HT-29 (cell line): Measurements from ENCODE around the gene BABAM2. TPM values are rescaled to one million over a fixed set of nuclear protein-coding genes. Genes with fewer than 3 reads are reported as not detected.

Source experiments
- DNase-seq: peaks from one replicate; pipeline ENCODE4 v3.0.0-alpha.2; 2015; ENCODE audit warnings: low spot score
- total RNA-seq: library from RNA; depleted of rRNA; stranded (reverse); fragments of >200 nt; shearing (Covaris generic); gene quantifications from 2 replicates; pipeline ENCODE4 v1.2.3, GENCODE V29; 2014

BABAM2 gene
- total RNA-seq, 1 experiment from 2014 or later: 7.0 TPM

GRCh38 chr2:28199995-28200679 lies 309.6 kb downstream of the BABAM2 start:
- no peak for DNase-seq

GRCh38 chr2:28201671-28202180 lies 311.2 kb downstream of the BABAM2 start:
- no peak for DNase-seq

GRCh38 chr2:28202719-28203118 lies 312.2 kb downstream of the BABAM2 start:
- no peak for DNase-seq

GRCh38 chr2:28206762-28207161 lies 316.2 kb downstream of the BABAM2 start:
- no peak for DNase-seq

- DNase-seq: peak; percentile 34
Observed at GRCh38 chr2:28209261-28209691, 318.7 kb downstream of the BABAM2 start.

- no peak for DNase-seq
Observed at GRCh38 chr2:28209864-28210263, 319.3 kb downstream of the BABAM2 start.

GRCh38 chr2:28210535-28210934 lies 320.0 kb downstream of the BABAM2 start:
- no peak for DNase-seq

- DNase-seq: no peak
Observed at GRCh38 chr2:28216331-28216730, 325.8 kb downstream of the BABAM2 start.

- DNase-seq: no peak
Observed at GRCh38 chr2:28217042-28217740, 326.7 kb downstream of the BABAM2 start.

GRCh38 chr2:28219138-28219537 lies 328.6 kb downstream of the BABAM2 start:
- DNase-seq: no peak

GRCh38 chr2:28219758-28220368 lies 329.3 kb downstream of the BABAM2 start:
- DNase-seq: no peak

GRCh38 chr2:28224648-28225472 lies 334.3 kb downstream of the BABAM2 start:
- DNase-seq: no peak

- no peak for DNase-seq
Observed at GRCh38 chr2:28225473-28226080, 335.0 kb downstream of the BABAM2 start.

GRCh38 chr2:28226558-28226957 lies 336.0 kb downstream of the BABAM2 start:
- DNase-seq: no peak

- no peak for DNase-seq
Observed at GRCh38 chr2:28227498-28227897, 337.0 kb downstream of the BABAM2 start.

- no peak for DNase-seq
Observed at GRCh38 chr2:28228434-28228995, 338.0 kb downstream of the BABAM2 start.

GRCh38 chr2:28231110-28231631 lies 340.6 kb downstream of the BABAM2 start:
- DNase-seq: no peak

GRCh38 chr2:28232295-28232694 lies 341.8 kb downstream of the BABAM2 start:
- DNase-seq: no peak

- DNase-seq: peak; percentile 66
Observed at GRCh38 chr2:28233164-28233676, 342.7 kb downstream of the BABAM2 start.

- no peak for DNase-seq
Observed at GRCh38 chr2:28234807-28235206, 344.3 kb downstream of the BABAM2 start.
